HEK293T (cell line): ENCODE measurements around the gene CCDC9.

ENCODE experiments used
- BHLHE40 ChIP-seq: fragments of 450-650 bp; IDR thresholded peaks from 2 replicates; pipeline ENCODE4 v1.6.1; 2016; ENCODE audit warnings: mild to moderate bottlenecking, moderate library complexity, borderline replicate concordance
- ELF4 ChIP-seq: fragments of 450-650 bp; IDR thresholded peaks from 2 replicates; pipeline ENCODE4 v1.6.1; 2017; ENCODE audit warnings: antibody characterized with exemption
- FOXA1 ChIP-seq: fragments of 450-650 bp; IDR thresholded peaks from 2 replicates; pipeline ENCODE4 v1.6.1; 2016; ENCODE audit warnings: mild to moderate bottlenecking
- HDGF ChIP-seq: fragments of 450-650 bp; IDR thresholded peaks from 2 replicates; pipeline ENCODE4 v1.6.1; 2017; ENCODE audit warnings: antibody characterized with exemption, borderline replicate concordance
- NFRKB ChIP-seq: fragments of 450-650 bp; IDR thresholded peaks from 2 replicates; pipeline ENCODE4 v1.6.1; 2016; ENCODE audit warnings: mild to moderate bottlenecking, moderate library complexity
- SP1 ChIP-seq: fragments of 450-650 bp; IDR thresholded peaks from 2 replicates; pipeline ENCODE4 v1.6.1; 2017
- SUZ12 ChIP-seq: fragments of 450-650 bp; IDR thresholded peaks from 2 replicates; pipeline ENCODE4 v1.6.1; 2016; ENCODE audit warnings: mild to moderate bottlenecking
- TARDBP ChIP-seq: fragments of 450-650 bp; IDR thresholded peaks from 2 replicates; pipeline ENCODE4 v1.6.1; 2016
- ZNF384 ChIP-seq: fragments of 450-650 bp; IDR thresholded peaks from 2 replicates; pipeline ENCODE4 v1.6.1; 2016
- TF ChIP-seq, protein P1 (sequence below): fragments of 450-650 bp; IDR thresholded peaks from 2 replicates; pipeline ENCODE4 v1.6.1; 2016

DNA sequence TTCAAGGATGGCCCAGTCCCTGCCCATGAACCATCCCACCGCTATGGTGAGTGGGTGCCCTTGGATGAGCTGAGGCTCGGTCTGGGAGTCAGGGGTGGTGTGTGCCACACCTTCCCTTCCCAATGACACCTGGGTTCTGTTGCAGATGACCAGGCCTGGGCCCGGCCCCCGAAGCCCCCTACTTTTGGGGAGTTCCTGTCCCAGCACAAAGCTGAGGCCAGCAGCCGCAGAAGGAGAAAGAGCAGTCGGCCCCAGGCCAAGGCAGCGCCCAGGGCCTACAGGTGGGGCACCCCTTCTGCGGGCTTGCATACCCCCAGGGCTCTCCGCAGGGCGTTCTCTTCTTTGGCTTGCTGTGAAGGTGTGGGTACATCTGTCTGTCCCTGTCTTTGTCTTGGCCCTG, 14.1 kb downstream of the CCDC9 start:
- TF ChIP-seq, protein P1, sequence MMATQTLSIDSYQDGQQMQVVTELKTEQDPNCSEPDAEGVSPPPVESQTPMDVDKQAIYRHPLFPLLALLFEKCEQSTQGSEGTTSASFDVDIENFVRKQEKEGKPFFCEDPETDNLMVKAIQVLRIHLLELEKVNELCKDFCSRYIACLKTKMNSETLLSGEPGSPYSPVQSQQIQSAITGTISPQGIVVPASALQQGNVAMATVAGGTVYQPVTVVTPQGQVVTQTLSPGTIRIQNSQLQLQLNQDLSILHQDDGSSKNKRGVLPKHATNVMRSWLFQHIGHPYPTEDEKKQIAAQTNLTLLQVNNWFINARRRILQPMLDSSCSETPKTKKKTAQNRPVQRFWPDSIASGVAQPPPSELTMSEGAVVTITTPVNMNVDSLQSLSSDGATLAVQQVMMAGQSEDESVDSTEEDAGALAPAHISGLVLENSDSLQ = no peak
- TF ChIP-seq BHLHE40 (no peak), ZNF384 (no peak), ELF4 (no peak), TARDBP (no peak), NFRKB (no peak), SUZ12 (no peak), HDGF (no peak), FOXA1 (no peak), SP1 (no peak)
